ENCODE data around the gene PIM1. TPM values are rescaled to one million over a fixed set of nuclear protein-coding genes. Genes with fewer than 3 reads are reported as not detected.

The PIM1 gene
- total and polyA plus RNA-seq, 9 of the 15 experiments (the other 6 are each of a cell fraction or from before 2014, with no cell fraction given), result 19.0 to 789 (median 212) TPM

DNA sequence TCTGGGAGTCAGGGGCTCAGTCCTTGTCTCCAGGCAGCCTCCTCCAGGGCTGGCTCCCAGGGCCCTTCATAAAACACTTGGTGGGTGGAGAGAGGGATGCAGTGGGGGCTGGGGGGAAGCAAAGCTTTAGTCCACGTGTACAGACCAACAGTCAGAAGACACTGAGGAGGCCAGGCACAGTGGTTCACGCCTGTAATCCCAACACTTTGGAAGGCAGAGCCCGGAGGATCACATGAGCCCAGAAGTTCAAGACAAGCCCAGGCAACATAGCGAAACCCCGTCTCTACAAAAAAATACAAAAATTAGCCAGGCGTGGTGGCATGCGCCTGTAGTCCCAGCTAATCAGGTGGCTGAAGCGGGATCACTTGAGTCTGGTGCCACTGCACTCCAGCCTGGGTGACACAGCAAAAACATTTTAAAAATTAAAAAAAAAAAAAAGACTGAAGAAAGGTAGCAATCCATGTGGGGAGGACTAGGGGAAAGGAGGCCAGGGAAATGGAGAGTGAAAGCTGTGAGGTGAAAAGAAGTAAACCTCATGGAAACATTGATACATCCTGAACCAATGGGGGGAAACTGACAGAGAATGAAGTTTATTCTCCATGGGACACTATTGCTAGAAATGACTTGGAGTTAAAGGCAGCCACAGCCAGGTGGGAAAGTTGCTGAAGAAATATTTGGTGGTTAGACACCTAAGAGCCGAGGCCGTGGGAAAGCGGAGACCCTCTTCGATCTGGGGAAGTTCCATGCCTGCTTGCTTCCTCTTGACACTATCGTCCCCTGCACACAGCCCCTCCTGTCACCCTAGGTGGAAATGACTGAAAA is 35.4 kb downstream of the PIM1 start (continued):
- TF ChIP-seq MYBL2 (IDR thresholded peaks at IDR 0.05; ENCODE audit: low read depth) (no peak), MYBL2 (CRISPR knock-in tag; IDR thresholded peaks at IDR 0.05; ENCODE audit: borderline replicate concordance) (no peak), POLR3G (IDR thresholded peaks at IDR 0.05; ENCODE audit: extremely low read depth, insufficient read length, insufficient replicate concordance) (no peak), HDGF (IDR thresholded peaks at IDR 0.05) (peak; percentile 29; the same call in 1 of the 2 replicates), RFX5 (IDR thresholded peaks at IDR 0.05; ENCODE audit: low read depth, low read length) (no peak), ETS2 (tag; IDR thresholded peaks at IDR 0.05; ENCODE audit: borderline replicate concordance, poor library complexity, severe bottlenecking) (no peak), TARDBP (IDR thresholded peaks at IDR 0.05) (no peak), PCBP2 (IDR thresholded peaks at IDR 0.05; ENCODE audit: low read depth, low read length, poor library complexity, severe bottlenecking) (no peak), EP300 (IDR thresholded peaks at IDR 0.05; ENCODE audit: low read length) (no peak), STAT5B (CRISPR knock-in tag; IDR thresholded peaks at IDR 0.05) (no peak), ZNF436 (CRISPR knock-in tag; IDR thresholded peaks at IDR 0.05) (no peak), YBX1 (IDR thresholded peaks at IDR 0.05) (no peak), BRD9 (IDR thresholded peaks at IDR 0.05; ENCODE audit: low read depth, partially characterized antibody) (peak; percentile 68), HNRNPK (IDR thresholded peaks at IDR 0.05; ENCODE audit: low read depth, low read length, poor library complexity, severe bottlenecking) (no peak), RBM15 (IDR thresholded peaks at IDR 0.05; ENCODE audit: insufficient read depth, low read length) (no peak), ARID1B (IDR thresholded peaks at IDR 0.05) (peak; percentile 25; the same call in 1 of the 2 replicates), TBL1XR1 (IDR thresholded peaks at IDR 0.05; ENCODE audit: low read length in 2 of 2) (no peak), KDM2B (CRISPR knock-in tag; IDR thresholded peaks at IDR 0.05) (0 out of 2 replicates have a peak, but pooled peaks have one; percentile 55), U2AF2 (optimal IDR thresholded peaks at IDR 0.05; ENCODE audit: low read depth, low read length) (no peak), MIER1 (IDR thresholded peaks at IDR 0.05; ENCODE audit: low read depth) (no peak)
- TF ChIP-seq, protein P1, sequence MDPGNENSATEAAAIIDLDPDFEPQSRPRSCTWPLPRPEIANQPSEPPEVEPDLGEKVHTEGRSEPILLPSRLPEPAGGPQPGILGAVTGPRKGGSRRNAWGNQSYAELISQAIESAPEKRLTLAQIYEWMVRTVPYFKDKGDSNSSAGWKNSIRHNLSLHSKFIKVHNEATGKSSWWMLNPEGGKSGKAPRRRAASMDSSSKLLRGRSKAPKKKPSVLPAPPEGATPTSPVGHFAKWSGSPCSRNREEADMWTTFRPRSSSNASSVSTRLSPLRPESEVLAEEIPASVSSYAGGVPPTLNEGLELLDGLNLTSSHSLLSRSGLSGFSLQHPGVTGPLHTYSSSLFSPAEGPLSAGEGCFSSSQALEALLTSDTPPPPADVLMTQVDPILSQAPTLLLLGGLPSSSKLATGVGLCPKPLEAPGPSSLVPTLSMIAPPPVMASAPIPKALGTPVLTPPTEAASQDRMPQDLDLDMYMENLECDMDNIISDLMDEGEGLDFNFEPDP (CRISPR knock-in tag; IDR thresholded peaks at IDR 0.05), result no peak
- TF ChIP-seq, protein P2, sequence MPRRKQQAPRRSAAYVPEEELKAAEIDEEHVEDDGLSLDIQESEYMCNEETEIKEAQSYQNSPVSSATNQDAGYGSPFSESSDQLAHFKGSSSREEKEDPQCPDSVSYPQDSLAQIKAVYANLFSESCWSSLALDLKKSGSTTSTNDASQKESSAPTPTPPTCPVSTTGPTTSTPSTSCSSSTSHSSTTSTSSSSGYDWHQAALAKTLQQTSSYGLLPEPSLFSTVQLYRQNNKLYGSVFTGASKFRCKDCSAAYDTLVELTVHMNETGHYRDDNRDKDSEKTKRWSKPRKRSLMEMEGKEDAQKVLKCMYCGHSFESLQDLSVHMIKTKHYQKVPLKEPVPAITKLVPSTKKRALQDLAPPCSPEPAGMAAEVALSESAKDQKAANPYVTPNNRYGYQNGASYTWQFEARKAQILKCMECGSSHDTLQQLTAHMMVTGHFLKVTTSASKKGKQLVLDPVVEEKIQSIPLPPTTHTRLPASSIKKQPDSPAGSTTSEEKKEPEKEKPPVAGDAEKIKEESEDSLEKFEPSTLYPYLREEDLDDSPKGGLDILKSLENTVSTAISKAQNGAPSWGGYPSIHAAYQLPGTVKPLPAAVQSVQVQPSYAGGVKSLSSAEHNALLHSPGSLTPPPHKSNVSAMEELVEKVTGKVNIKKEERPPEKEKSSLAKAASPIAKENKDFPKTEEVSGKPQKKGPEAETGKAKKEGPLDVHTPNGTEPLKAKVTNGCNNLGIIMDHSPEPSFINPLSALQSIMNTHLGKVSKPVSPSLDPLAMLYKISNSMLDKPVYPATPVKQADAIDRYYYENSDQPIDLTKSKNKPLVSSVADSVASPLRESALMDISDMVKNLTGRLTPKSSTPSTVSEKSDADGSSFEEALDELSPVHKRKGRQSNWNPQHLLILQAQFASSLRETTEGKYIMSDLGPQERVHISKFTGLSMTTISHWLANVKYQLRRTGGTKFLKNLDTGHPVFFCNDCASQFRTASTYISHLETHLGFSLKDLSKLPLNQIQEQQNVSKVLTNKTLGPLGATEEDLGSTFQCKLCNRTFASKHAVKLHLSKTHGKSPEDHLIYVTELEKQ (CRISPR knock-in tag; IDR thresholded peaks at IDR 0.05), result no peak
- TF ChIP-seq, protein P3, sequence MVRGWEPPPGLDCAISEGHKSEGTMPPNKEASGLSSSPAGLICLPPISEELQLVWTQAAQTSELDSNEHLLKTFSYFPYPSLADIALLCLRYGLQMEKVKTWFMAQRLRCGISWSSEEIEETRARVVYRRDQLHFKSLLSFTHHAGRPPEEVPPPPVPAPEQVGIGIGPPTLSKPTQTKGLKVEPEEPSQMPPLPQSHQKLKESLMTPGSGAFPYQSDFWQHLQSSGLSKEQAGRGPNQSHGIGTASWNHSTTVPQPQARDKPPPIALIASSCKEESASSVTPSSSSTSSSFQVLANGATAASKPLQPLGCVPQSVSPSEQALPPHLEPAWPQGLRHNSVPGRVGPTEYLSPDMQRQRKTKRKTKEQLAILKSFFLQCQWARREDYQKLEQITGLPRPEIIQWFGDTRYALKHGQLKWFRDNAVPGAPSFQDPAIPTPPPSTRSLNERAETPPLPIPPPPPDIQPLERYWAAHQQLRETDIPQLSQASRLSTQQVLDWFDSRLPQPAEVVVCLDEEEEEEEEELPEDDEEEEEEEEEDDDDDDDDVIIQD (CRISPR knock-in tag; IDR thresholded peaks at IDR 0.05), result no peak
